ENCODE data around the gene SLC50A1.
"Not testable (repeated sequence)": the region's sequence is repeated elsewhere in the genome, so short reads cannot be mapped to it uniquely, and the experiment has no call there.

Gene SLC50A1

DNA sequence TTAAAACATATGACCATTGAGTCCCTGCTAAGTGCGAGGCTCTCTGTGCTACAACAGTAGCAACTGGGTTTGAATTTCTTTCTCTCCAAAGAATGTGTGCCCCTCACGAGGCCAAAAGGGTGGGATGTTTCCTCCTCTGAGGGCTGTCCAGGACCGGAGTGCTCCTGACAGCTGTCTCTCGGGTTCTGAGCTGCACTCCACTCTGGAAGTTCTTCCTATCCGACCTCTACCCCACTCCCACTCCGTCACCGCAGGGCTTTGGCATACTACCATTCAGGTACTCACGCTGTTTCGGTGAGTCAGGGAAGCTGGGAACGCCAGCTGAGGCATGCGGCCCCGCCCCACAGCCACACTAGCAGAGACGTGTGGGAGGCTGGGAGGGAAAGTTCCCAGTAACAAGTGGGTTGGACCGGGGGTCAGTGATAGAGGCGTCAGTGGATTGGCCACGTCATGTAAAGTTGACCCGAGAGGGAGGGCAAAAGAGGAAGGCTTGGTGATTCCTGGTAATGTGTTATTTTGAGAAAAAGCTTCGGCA, 705 bp upstream of the SLC50A1 start:
- peak; percentile 57 to 87 (median 65) for DNase-seq (ENCODE audit: low read depth in 3 of 3)

DNA sequence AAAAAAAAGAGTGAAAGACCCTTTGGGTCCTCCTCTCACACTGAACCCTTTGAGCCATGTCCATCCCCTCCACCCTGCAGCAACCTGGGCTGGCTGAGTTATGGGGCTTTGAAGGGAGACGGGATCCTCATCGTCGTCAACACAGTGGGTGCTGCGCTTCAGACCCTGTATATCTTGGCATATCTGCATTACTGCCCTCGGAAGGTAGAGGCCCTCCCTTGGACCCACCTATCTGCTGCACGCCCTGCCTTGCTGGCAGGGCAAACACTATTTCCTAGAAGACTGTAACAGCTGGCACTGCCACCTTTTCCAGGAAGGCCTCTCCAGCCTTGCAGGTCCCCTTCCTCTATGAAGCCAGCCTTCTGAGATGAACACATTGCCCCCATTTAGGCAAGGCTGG, 1.1 kb downstream of the SLC50A1 start:
- no peak for DNase-seq (ENCODE audit: low read depth in 3 of 3)

DNA sequence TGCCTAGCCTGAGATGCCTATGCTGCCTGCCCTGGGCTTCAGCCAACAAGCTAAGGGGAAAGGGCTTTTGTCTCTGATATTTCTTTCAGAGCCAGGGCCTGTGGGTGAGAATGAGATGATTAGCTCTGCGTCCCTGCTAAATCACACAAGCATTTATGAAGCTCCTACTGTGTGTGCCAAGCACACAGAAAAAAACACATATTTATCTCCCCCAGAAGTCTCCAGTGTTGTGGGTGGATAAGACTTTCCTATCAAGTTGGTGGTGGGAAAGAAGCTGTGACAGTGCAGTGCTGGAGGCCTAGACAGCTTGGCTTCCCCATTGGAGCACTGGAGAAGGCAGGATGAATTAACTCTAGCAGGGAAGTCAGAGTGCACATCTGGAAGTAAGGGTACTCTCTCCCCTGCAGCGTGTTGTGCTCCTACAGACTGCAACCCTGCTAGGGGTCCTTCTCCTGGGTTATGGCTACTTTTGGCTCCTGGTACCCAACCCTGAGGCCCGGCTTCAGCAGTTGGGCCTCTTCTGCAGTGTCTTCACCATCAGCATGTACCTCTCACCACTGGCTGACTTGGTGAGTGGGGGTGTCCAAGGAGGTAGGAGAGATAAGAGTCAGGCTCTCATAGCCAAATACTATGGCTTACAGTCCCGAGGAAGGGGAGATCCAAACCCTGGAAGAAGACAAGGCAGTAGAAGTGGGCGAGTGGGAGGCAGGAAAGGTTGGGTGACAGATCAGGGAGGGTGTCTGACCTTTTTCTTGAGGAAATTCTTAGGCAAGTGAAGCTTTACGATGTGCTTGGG, 1.7 kb downstream of the SLC50A1 start:
- DNase-seq (ENCODE audit: low read depth in 3 of 3) = no peak

DNA sequence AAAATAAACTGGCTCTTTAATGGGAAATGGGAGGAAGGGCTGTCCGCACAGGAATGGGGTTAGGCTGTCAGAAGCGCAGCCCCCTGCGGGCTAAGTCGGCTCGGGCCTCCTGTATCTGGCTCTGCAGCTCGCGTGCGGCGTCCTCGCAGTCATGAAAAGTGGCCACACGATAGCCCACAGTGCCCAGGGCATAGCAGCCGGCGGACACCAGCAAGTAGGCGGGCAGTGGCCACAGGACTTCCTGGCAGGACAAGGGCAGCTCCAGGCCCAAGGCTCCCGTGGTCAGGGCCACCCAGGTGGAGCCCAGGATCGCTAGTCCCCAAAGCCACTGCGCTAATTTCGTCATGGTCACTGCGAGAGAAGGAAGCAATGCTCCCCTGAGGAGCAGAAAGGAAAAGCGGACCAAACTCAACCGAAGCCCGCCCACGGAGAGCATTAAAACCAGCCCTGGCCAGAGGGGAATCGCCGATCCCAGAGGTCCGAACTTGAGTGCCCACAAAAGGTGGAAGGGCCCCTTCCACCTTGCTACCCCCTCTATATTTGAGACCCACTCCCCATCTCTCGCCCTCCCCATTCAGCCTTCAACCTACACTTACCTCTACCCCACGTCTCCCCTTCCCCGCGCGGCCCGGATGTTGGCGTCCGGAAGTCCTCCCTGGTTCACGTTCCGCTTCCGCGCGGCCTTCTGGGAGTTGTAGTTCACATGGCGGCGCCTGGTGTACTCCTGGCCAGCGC, 4.4 kb downstream of the SLC50A1 start, which contains the start of gene DPM3:
TSS of gene DPM3 (minus strand) at position 637 of the 735 bp plus-strand sequence. CDS start at position 346, 291 bp downstream.
- DNase-seq (ENCODE audit: low read depth in 3 of 3) = peak; percentile 85 to 91 (median 86)

DNA sequence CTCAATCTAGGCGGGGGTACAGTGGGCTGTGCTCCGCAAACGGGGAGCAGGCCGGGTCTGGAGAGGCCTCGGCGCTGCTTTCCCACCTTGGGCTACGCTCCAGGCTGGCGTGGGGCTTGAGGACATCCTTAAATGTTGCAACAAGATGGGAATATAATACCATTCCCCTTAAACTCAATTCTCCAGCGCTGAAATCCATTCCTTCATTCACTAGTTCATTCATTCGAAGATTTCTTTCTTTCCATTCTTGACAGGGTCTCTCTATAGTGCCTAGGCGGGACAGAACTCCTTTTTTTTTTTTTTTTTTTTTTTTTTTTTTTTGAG, 4.9 kb downstream of the SLC50A1 start:
- DNase-seq (ENCODE audit: low read depth in 3 of 3) = no peak

DNA sequence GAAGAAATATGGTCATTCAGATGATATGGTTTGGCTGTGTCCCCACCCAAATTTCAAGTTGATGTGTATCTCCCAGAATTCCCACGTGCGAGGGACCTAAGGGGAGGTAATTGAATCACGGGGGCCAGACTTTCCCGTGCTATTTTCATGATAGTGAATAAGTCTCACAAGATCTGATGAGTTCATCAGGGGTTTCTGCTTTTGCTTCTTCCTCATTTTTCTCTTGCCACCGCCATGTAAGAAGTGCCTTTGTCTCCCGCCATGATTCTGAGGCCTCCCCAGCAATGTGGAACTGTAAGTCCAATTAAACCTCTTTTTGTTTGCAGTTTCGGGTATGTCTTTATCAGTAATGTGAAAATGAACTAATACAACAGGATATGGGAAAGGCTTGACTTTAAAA, 6.1 kb downstream of the SLC50A1 start:
- DNase-seq (ENCODE audit: low read depth in 3 of 3) = no peak

DNA sequence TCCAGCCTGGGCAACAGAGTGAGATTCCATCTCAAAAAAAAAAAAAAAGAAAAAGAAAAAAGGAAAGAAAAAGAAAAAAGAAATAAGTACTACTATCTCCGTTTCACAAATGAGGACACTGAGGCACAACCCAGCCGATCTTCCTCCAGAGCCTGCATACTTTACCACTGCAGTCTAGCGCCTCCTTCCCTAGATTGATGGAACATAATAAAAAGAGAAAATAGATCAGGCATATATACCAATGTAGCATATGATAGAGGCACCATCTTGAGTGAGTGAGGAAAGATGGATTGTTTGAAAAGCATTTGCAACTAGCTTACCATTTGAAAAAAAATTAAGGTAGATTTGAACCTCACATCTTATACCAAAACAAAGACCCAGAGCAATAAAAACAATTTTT, 9.8 kb downstream of the SLC50A1 start:
- no peak for DNase-seq (ENCODE audit: low read depth in 3 of 3)

DNA sequence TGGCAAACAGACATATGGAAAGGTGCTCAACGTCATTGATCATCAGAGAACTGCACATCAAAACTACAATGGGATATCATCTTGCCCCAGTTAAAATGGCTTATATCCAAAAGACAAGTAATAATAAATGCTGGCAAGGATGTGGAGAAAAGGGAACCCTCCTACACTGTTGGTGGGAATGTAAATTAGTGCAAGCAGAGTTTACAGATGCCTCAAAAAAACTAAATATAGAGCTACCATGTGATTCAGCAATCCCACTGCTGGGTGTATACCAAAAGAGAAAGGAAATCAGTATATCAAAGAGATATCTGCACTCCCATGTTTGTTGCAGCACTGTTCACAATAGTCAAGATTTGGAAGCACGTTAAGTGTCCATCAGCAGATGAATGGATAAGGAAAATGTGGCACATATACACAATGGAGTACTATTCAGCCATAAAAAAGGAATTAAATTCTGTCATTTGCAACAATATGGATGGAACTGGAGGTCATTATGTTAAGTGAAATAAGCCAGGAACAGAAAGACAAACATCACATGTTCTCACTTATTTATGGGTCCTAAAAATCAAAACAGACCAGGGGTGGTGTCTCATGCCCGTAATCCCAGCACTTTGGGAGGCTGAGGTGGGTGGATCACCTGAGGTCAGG, 20.5 kb downstream of the SLC50A1 start:
- DNase-seq (ENCODE audit: low read depth in 3 of 3) = not testable (repeated sequence)

DNA sequence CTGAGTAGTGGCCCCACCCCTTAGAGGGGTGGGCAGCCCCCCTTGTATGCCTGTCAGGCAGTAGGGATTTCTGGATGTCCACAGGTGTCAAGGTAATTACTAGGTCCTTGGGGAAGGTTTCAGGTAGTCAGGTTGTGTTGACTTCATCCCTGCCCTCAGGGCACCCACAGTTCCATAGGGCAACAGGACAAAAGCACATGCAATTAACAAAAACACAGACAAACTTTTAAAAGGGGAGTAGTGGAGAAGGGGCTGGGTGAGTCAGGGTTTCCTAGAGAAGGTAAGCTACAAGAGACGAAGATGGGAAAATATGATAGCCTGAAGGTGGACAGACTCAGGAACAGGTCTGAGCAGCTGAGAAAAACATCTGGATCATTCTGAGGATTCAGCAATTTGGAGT, 23.3 kb downstream of the SLC50A1 start:
- no peak for DNase-seq (ENCODE audit: low read depth in 3 of 3)

DNA sequence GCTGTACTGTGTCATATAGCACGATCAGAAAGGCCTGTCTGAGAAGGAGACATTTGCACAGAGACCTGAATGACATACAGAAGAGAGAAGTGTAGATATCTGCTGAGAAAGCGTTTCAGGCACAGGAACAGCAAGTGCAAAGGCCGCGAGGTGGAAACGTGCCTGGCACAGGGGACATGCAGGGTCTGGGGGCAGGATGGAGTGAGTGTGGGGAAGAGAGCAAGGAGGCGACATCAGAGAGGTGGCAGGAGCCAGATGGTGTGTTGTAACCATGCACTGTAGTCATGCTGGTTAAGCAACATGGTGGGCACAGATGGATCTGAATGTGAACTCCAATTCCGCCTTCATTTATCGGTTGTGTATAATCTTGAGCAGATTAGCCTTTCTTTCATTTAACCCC, 24.5 kb downstream of the SLC50A1 start:
- DNase-seq (ENCODE audit: low read depth in 3 of 3) = no peak

DNA sequence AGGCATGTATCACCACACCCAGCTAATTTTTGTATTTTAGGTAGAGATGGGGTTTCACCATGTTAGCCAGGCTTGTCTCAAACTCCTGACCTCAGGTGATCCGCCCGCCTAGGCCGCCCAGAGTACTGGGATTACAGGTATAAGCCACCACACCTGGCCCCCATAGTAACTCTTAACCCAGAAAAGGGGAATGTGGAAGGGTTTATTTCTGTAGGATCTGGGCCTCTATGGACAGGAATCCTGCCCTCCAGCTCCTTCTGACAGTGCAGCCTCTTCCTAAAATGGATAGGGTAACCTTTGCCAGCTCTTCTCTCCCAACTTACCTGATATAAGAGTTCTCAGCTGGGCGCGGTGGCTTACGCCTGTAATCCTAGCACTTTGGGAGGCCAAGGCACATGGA, 27.0 kb downstream of the SLC50A1 start:
- DNase-seq (ENCODE audit: low read depth in 3 of 3) = not testable (repeated sequence)

DNA sequence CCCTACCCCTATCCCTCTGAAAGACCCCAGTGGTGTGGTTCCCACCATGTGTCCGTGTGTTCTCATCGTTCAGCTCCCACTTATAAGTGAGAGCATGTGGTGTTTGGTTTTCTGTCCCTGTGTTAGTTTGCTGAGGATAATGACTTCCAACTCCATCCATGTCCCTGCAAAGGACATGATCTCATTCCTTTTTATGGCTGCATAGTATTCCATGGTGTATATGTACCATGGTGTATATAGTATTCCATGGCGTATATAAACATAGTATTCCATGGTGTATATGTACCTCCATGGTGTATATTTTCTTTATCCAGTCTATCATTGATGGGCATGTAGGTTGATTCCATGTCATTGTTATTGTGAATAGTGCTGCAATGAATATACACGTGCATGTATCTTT, 28.1 kb downstream of the SLC50A1 start:
- not testable (repeated sequence) for DNase-seq (ENCODE audit: low read depth in 3 of 3)

DNA sequence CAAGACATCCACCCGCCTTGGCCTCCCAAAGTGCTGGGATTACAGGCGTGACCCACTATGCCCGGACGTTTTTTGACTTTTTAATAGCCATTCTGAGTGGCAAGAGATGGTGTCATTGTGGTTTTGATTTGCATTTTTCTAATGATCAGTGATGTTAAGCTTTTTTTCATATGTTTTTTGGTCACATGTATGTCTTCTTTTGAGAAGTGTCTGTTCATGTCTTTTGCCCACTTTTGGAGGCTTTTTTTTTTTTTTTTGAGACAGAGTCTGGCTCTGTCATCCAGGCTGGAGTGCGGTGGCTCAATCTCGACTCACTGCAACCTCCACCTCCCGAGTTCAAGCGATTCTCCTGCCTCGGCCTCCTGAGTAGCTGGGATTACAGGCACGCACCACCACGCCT, 29.0 kb downstream of the SLC50A1 start:
- not testable (repeated sequence) for DNase-seq (ENCODE audit: low read depth in 3 of 3)

DNA sequence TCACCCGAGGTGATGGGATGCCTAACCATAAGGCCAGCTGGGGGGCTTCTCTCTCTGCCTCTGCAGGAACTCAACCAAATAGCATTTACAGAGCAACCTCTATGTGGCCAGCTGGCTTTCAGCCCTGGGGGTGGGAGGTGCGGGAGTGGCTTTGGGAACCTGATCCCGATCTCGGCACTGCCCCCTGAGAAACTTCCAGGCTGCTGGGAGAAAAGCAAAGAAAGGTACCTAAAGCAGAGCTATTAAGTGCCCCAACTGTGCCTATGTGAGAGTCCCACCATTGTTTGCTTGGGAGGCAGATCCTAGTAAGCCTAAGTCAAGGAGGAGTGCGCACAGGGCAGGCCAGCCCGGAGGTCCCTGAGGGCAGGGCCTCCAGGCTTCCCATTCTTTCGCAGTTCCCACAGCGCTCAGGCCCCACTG, 30.4 kb downstream of the SLC50A1 start:
- no peak for DNase-seq (ENCODE audit: low read depth in 3 of 3)

DNA sequence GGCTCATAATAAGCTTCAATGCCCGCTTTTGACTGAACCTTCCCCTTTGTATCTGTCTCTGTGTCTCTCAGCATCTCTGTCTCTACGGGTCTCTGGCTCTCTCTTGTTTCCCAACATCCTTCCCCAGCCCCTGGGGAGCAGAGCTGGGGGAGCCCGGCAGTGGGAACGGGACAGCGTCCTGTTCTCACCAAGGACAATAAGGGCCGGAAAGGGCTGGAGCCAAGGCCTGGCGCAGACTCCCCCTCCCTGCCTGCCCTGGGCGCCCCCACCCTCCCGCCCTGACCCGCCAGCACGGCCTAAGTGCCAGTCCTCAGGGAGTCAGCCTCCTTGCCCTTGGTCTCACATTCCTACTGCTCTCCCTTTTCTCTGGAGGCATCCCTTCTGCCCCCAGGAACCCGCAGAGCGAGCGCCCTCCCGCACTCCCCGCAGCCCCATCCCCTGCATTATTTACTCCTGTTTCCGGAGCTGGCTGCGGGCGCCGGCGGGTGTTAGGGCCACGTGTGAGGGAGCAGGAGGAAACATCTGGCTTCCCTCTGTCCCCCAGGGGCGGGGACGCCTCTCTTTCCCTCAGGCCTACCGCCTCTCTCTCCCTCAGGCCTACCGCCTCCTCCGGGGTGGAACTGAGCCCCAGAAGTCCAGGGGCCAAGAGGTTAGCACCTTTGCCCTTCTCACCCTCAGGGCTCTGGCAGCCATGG, 31.0 kb downstream of the SLC50A1 start:
- DNase-seq (ENCODE audit: low read depth in 3 of 3) = no peak

DNA sequence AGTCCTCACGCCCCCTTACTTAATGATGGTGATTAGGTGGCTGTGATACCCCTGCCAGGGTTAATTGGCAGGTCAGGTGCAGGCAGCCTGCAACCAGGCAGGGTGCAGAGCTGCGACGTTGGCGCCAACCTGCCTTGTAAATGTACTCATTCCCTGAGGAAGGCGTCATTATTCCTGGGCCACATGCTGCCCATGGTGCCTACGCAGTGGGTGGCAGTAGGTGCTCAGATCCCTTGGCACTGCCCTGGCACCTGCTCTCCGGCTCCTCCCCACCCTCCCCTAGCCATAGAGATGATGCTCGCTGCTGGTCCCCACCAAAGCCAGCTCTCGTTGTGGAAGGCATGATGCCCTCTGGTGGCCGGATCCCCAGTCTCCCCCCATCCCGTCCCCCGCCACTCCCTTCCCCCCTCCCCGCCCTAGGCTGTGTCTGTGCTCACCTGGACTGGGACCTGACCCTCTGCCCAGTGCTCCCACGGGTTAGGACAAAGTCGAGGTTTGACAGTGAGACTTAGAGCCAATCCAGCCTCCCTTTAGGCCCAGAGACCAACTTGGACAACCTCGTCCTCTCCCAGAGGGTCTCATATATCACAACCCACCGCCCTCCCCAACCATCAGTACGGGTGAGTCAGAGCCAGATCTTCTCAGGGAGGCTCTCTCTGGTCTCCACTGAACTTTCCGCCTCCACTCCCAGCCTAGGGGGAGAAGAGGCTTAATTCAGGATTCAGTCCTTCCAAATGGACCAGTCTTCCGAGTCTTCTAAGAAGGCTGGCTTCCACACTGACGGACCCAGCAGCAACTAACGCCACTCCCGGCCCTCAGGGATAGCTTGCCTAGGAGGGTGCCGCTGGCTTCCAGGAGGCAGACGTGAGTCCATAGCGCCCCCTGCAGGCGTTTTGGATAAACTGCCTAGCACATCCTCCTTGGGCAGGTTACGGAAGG, 31.8 kb downstream of the SLC50A1 start:
- peak; percentile 74 to 86 (median 80) for DNase-seq (ENCODE audit: low read depth in 3 of 3)

DNA sequence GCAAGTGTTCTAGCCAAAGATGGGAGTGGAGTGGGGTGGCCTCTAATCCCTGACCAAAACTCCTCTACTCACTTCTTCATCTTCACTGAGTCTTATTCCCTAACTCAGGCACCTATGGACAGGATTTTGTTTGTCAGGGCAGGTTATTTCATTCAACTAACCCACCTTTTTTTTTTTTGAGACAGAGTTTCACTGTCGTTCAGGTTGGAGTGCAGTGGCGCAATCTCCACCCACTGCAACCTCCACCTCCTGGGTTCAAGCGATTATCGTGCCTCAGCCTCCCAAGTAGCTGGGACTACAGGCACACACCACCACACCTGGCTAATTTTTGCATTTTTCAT, 32.4 kb downstream of the SLC50A1 start:
- not testable (repeated sequence) for DNase-seq (ENCODE audit: low read depth in 3 of 3)

DNA sequence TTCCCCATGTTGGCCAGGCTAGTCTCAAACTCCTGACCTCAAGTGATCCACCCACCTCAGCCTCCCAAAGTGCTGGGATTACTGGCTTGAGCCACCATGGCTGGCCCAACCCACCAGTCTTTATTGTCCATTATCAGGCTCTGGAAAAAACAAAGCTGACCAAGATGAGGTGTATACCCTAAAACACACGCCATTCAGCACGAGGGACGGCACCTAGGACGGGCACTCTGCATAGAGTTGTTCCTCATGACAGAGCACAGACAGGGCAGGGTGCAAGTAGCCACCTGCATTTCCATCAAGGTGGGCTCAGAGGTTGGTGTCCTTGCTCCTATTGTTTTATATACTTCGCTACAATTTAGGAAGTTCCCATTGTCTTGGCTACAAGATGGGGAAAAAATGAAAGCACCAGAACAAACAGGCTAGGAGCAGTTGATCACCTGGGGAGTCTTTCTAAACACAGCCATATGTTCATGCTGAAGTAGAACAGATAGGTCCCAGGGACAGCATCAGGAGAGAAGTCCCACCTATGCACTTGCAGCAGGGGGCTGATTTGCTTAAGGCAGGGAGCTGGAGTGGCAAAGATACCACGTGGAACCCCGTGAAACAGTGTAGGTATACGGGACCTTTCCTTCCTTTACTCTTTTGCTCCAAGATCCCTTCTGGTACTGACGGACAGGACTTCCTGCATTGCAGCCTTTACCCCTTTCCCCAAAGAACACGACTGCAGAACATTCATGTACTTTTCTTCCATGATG, 33.0 kb downstream of the SLC50A1 start:
- no peak for DNase-seq (ENCODE audit: low read depth in 3 of 3)

DNA sequence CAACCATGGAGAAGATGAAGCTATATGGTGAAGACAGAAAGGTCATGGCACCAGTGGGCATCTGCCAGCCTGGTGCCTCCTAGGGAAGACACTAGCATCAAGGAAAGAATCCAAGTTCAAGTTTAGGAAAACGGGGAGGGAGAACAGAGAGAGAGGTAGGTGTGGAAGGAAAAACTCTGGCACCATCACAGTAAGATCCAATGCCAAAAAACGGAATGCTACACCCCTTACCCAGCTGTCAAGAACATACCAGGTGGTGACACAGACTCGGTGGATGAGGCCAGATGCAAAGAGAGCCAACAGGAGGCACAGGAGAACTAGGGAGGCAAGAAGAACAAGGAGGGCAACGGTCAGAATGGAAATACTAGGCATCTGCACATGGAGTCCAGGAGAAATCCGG, 33.9 kb downstream of the SLC50A1 start:
- no peak for DNase-seq (ENCODE audit: low read depth in 3 of 3)

All from stimulated activated CD4-positive, alpha-beta T cell treated with anti-CD3 and anti-CD28 coated beads, TNF-alpha, amount 100 ng/mL, for 24 hours (primary cell).